SK-N-SH treated with all-trans-retinoic acid at 6 μM for 48 hours (cell line): ENCODE data around the gene TUBB4B.

Source experiments
- ATAC-seq: fragments of 200-7000 bp; cut with Tn5 transposase; 3 replicates; pipeline ENCODE4 v1.9.1; 2020; ENCODE audit warnings: mild to moderate bottlenecking, moderate library complexity
- BACH2 ChIP-seq: fragments of 250-450 bp; sonication (Bioruptor Pico); IDR thresholded peaks from 2 replicates; pipeline ENCODE4 v1.9.0; 2021; ENCODE audit warnings: mild to moderate bottlenecking, borderline replicate concordance
- CREB5 ChIP-seq: fragments of 250-450 bp; sonication (Bioruptor Pico); IDR thresholded peaks from 2 replicates; pipeline ENCODE4 v1.5.1; 2020; ENCODE audit warnings: low read depth, mild to moderate bottlenecking, moderate library complexity
- CSDC2 ChIP-seq: fragments of 250-450 bp; sonication (Bioruptor Pico); IDR thresholded peaks from 2 replicates; pipeline ENCODE4 v1.5.0; 2020; ENCODE audit warnings: mild to moderate bottlenecking, moderate library complexity
- CSRNP3 ChIP-seq: fragments of 250-450 bp; sonication (Bioruptor Pico); IDR thresholded peaks from 2 replicates; pipeline ENCODE4 v1.5.1; 2021; ENCODE audit warnings: mild to moderate bottlenecking, moderate library complexity
- POU6F1 ChIP-seq: fragments of 250-450 bp; sonication (Bioruptor Pico); IDR thresholded peaks from 2 replicates; pipeline ENCODE4 v1.8.0; 2021; ENCODE audit warnings: low read depth, mild to moderate bottlenecking, moderate library complexity, borderline replicate concordance
- RARB ChIP-seq: fragments of 250-450 bp; sonication (Bioruptor Pico); IDR thresholded peaks from 2 replicates; pipeline ENCODE4 v1.8.0; 2021; ENCODE audit warnings: mild to moderate bottlenecking, moderate library complexity
- SNAI2 ChIP-seq: fragments of 250-450 bp; sonication (Bioruptor Pico); IDR thresholded peaks from 2 replicates; pipeline ENCODE4 v1.5.0; 2020; ENCODE audit warnings: mild to moderate bottlenecking, moderate library complexity
- TSHZ2 ChIP-seq: fragments of 250-450 bp; sonication (Bioruptor Pico); IDR thresholded peaks from 2 replicates; pipeline ENCODE4 v1.5.0; 2020; ENCODE audit warnings: mild to moderate bottlenecking, moderate library complexity
- ZC3H10 ChIP-seq: fragments of 250-450 bp; sonication (Bioruptor Pico); IDR thresholded peaks from 2 replicates; pipeline ENCODE4 v1.5.1; 2021; ENCODE audit warnings: mild to moderate bottlenecking, moderate library complexity
- ZFP30 ChIP-seq: fragments of 450-650 bp; formaldehyde crosslinking; IDR thresholded peaks from 2 replicates; pipeline ENCODE4 v1.5.0; 2022; ENCODE audit warnings: mild to moderate bottlenecking, moderate library complexity
- ZNF565 ChIP-seq: fragments of 450-650 bp; formaldehyde crosslinking; conservative IDR thresholded peaks from 2 replicates; pipeline ENCODE4 v1.5.0; 2020; ENCODE audit warnings: low read depth, mild to moderate bottlenecking, moderate library complexity
- ZNF70 ChIP-seq: fragments of 450-650 bp; formaldehyde crosslinking; IDR thresholded peaks from 2 replicates; pipeline ENCODE4 v1.5.0; 2020; ENCODE audit warnings: mild to moderate bottlenecking, moderate library complexity
- ZNF8 ChIP-seq: fragments of 450-650 bp; formaldehyde crosslinking; IDR thresholded peaks from 2 replicates; pipeline ENCODE4 v1.5.0; 2020; ENCODE audit warnings: mild to moderate bottlenecking, moderate library complexity

The TUBB4B gene

GRCh38 chr9:137270929-137271695 lies 30.0 kb downstream of the TUBB4B start (continued):
- no peak for TF ChIP-seq POU6F1
- no peak for TF ChIP-seq ZNF70 (CRISPR knock-in tag)
- TF ChIP-seq SNAI2 = no peak
- TF ChIP-seq, all 23 proteins: peak for 0

- no peak for TF ChIP-seq ZNF70 (CRISPR knock-in tag)
- TF ChIP-seq POU6F1 = no peak
- no peak for TF ChIP-seq ZNF8 (CRISPR knock-in tag)
- no peak for TF ChIP-seq CREB5 (CRISPR knock-in tag)
- TF ChIP-seq, all 23 proteins: peak for 0
- no peak for ATAC-seq
These were observed 30.6 kb downstream of the TUBB4B start for GRCh38 chr9:137271696-137272076.

- TF ChIP-seq CREB5 (CRISPR knock-in tag) (no peak), BACH2 (CRISPR knock-in tag) (no peak), CSDC2 (no peak), RARB (CRISPR knock-in tag) (no peak), CSRNP3 (CRISPR knock-in tag) (no peak), ZFP30 (CRISPR knock-in tag) (no peak)
- no peak for ATAC-seq
These were observed 31.4 kb downstream of the TUBB4B start for GRCh38 chr9:137272241-137273094.

- TF ChIP-seq ZNF565 (CRISPR knock-in tag) (no peak), CSDC2 (no peak), ZC3H10 (no peak), ZFP30 (CRISPR knock-in tag) (no peak), TSHZ2 (CRISPR knock-in tag) (no peak)
- no peak for ATAC-seq
These were observed 32.0 kb downstream of the TUBB4B start for GRCh38 chr9:137273095-137273490.
